Epithelial cell of proximal tubule (primary cell): ENCODE measurements around the gene VAT1L. TPM values are rescaled to one million over a fixed set of nuclear protein-coding genes. Genes with fewer than 3 reads are reported as not detected.

ENCODE experiments used
- DNase-seq: peaks from one replicate; pipeline ENCODE4 v3.0.0-alpha.2; 2011; ENCODE audit warnings: low read depth
- H3K4me3 ChIP-seq: 2 replicates; pipeline ENCODE4 v1.5.1; 2011; ENCODE audit warnings: low read depth, mild to moderate bottlenecking, low read length
- CTCF ChIP-seq: conservative IDR thresholded peaks from 2 replicates; pipeline ENCODE4 v1.5.1; 2012; ENCODE audit warnings: low read depth, mild to moderate bottlenecking, low read length
- total RNA-seq: library from RNA; depleted of rRNA; stranded (reverse); fragments of >200 nt; gene quantifications from 2 replicates; pipeline ENCODE4 v1.2.3, GENCODE V29; 2015

VAT1L gene
- total RNA-seq, 1 donor from 2014 or later, result 0.92 TPM

- peak; percentile 60 for DNase-seq
- no peak for TF ChIP-seq CTCF
Measured at GRCh38 chr16:77780378-77780837, 8.0 kb upstream of the VAT1L start.

GRCh38 chr16:77781091-77781490, 7.3 kb upstream of the VAT1L start:
- no peak for DNase-seq
- no peak overlapping the region for H3K4me3 ChIP-seq
- TF ChIP-seq CTCF, result no peak

More at GRCh38 chr16:77780378-77780837, 8.0 kb upstream of the VAT1L start:
- no peak overlapping the region for H3K4me3 ChIP-seq

- no peak overlapping the region for H3K4me3 ChIP-seq
- TF ChIP-seq CTCF, result peak; percentile 65
- no peak for DNase-seq
Measured at GRCh38 chr16:77782694-77783093, 5.7 kb upstream of the VAT1L start.

- peak; percentile 15 for TF ChIP-seq CTCF
- DNase-seq, result no peak
- H3K4me3 ChIP-seq, result no peak overlapping the region
Measured at GRCh38 chr16:77784441-77785372, 3.7 kb upstream of the VAT1L start.

GRCh38 chr16:77785373-77785764, 3.0 kb upstream of the VAT1L start:
- TF ChIP-seq CTCF, result no peak
- no peak overlapping the region for H3K4me3 ChIP-seq
- DNase-seq, result no peak

- H3K4me3 ChIP-seq, result no peak overlapping the region
- no peak for DNase-seq
- TF ChIP-seq CTCF, result no peak
Measured at GRCh38 chr16:77786186-77786847, 2.0 kb upstream of the VAT1L start.
